ENCODE results near the gene PHF10.

PHF10 gene

DNA sequence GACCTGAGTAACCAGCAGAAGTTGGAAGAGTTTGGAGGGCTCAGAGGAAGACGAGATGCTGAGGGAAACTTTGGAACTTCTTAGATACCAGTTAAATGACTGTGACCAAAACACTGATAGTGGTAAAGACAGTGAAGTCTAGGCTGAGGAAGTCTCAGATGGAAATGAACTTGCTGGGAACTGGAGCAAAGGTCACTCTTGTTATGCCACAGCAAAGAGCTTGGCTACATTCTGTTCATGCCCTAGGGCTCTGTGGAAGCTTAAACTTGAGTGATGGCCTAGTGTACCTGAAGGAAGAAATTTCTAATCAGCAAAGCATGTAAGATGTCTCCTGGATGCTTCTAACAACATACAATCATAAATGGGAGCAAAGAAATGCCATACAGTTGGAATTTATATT lies 47.2 kb downstream of the PHF10 start:
- no peak for TF ChIP-seq ZFX (IDR thresholded peaks at IDR 0.05)

GRCh38 chr6:169675011-169675410 lies 49.3 kb downstream of the PHF10 start:
- no peak for TF ChIP-seq ZFX (IDR thresholded peaks at IDR 0.05)
- TF ChIP-seq CTCF (conservative IDR thresholded peaks at IDR 0.05): no peak

More for the DNA sequence above, 47.2 kb downstream of the PHF10 start:
- H3K27ac ChIP-seq: no peak overlapping the region

GRCh38 chr6:169671563-169671962 lies 52.7 kb downstream of the PHF10 start:
- no peak for TF ChIP-seq ZFX (IDR thresholded peaks at IDR 0.05)
- TF ChIP-seq CTCF (conservative IDR thresholded peaks at IDR 0.05): no peak

More at GRCh38 chr6:169675011-169675410, 49.3 kb downstream of the PHF10 start:
- no peak overlapping the region for H3K27ac ChIP-seq

GRCh38 chr6:169669889-169670288 lies 54.4 kb downstream of the PHF10 start:
- no peak for TF ChIP-seq ZFX (IDR thresholded peaks at IDR 0.05)
- TF ChIP-seq CTCF (conservative IDR thresholded peaks at IDR 0.05): no peak
- H3K27ac ChIP-seq: no peak overlapping the region

More at GRCh38 chr6:169671563-169671962, 52.7 kb downstream of the PHF10 start:
- no peak overlapping the region for H3K27ac ChIP-seq

GRCh38 chr6:169669147-169669546 lies 55.2 kb downstream of the PHF10 start:
- no peak overlapping the region for H3K27ac ChIP-seq
- no peak for TF ChIP-seq ZFX (IDR thresholded peaks at IDR 0.05)
- no peak for TF ChIP-seq CTCF (conservative IDR thresholded peaks at IDR 0.05)

DNA sequence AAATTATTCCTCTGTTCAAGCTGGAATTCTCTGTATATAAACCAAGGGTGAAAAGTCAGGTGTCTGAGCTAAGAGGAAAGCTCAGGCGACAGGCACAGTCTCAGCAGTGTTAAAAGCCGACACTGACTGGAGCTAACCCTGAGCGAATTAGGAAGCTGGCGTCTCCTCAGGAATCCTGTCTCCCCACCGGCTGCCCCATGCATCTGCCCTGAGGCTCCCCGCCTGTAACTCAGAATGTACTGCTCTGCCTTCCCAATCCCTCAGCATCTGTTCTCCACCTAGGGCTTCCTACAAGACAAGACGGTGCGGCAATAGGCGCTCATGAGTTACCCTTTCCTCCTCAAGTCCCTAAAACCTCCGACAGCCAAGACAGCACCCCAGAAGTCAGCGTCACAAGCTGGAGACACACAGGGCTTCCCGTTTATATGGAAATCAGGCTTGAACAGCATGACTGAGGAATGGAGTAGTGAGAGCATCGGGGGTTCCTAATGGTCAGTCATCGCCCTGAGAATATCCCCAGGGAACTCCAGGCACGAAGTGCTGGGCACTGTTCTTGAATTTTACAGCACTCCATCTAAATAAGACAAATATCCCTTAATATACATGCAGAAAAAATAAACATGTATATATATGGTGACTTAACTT lies 56.0 kb downstream of the PHF10 start:
- TF ChIP-seq ZFX (IDR thresholded peaks at IDR 0.05): no peak
- TF ChIP-seq CTCF (conservative IDR thresholded peaks at IDR 0.05): no peak
- no peak overlapping the region for H3K27ac ChIP-seq

- no peak for TF ChIP-seq ZFX (IDR thresholded peaks at IDR 0.05)
- no peak for TF ChIP-seq CTCF (conservative IDR thresholded peaks at IDR 0.05)
- H3K27ac ChIP-seq: no peak overlapping the region
Measured at GRCh38 chr6:169667716-169668115, 56.6 kb downstream of the PHF10 start.

- H3K27ac ChIP-seq: no peak overlapping the region
- TF ChIP-seq CTCF (conservative IDR thresholded peaks at IDR 0.05) (no peak), ZFX (IDR thresholded peaks at IDR 0.05) (no peak)
Measured at GRCh38 chr6:169666441-169666840, 57.9 kb downstream of the PHF10 start.
